GM21576 (cell line): ENCODE measurements around the gene TMCC2.
"Not testable (repeated sequence)": the region's sequence is repeated elsewhere in the genome, so short reads cannot be mapped to it uniquely, and the experiment has no call there.

Source experiments
- ATAC-seq: cut with Tn5 transposase; IDR thresholded peaks from one replicate; pipeline ENCODE4 v1.9.1; 2021; ENCODE audit warnings: mild to moderate bottlenecking, moderate library complexity; ENCODE audit not compliant: unreplicated experiment

The TMCC2 gene

DNA sequence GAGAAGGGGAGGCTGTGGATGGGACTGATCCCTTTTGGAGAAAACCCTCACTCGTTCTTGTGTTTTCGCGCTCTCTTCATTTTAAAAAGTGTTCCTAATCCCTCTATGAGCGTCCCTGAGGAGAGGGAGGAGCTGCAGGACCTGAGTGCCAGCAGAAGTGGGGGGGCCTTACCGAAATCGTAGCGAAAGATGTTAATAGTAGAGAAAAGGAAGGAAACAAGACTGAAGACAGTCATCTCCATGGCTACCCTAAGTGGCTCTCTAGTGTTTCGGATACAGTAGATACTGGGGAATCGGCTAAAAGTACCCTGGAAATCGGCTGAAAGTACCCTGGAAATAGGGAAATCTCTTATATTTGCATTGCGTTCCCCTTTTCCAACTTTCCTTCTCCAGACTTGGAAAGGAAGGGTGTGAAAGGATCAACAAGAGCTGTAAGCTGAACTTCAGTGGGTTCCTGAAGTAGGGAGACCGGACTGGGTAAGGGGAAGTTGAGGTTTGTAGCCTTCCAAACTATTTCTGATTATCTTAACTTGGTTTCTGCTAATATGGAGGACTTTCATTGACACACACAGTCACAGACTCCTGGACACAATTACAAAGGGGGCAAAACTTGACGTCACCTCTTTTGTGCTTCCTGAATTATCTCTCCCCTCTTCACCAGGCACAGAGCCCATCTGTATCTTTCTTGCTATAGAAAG, 15.8 kb upstream of the TMCC2 start:
- peak; percentile 20 for ATAC-seq

DNA sequence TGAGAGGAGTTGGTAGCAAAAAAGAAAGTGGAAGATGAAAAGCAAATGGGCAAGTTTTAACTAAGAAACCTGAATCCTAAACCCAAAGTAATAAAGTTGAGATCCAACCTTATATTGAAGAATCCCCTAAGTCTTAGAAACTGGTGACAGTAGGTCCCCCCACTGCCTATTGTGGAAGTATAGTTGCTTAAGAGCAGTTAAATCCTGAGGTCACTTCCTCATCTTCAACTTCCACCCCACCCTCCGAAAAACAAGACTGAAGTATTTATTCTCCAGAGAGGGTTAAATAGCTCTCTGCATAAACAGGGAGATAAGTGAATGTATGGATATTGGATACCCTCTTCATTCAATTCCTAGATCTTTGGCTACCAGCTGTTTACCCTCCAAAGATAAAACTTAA, 13.0 kb upstream of the TMCC2 start:
- ATAC-seq = no peak

DNA sequence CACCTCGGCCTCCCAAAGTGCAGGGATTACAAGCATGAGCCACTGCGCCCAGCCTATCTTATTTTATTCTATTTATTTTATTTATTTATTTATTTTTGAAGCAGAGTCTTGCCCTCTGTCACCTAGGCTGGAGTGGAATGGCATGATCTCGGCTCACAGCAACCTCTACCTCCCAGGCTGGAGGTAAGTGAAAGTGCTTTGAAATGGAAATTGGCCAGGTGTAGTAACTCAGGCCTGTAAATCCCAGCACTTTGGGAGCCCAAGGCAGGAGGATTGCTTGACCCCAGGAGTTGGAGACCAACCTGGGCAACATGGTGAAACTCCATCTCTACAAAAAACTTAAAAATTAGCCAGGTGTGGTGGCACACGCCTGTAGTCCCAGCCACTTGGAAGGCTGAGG, 11.2 kb upstream of the TMCC2 start:
- no peak for ATAC-seq

- no peak for ATAC-seq
Observed at GRCh38 chr1:205217418-205217817, 10.3 kb upstream of the TMCC2 start.

- ATAC-seq = no peak
Observed at GRCh38 chr1:205220421-205220820, 7.3 kb upstream of the TMCC2 start.

GRCh38 chr1:205224736-205225135, 3.0 kb upstream of the TMCC2 start:
- no peak for ATAC-seq

DNA sequence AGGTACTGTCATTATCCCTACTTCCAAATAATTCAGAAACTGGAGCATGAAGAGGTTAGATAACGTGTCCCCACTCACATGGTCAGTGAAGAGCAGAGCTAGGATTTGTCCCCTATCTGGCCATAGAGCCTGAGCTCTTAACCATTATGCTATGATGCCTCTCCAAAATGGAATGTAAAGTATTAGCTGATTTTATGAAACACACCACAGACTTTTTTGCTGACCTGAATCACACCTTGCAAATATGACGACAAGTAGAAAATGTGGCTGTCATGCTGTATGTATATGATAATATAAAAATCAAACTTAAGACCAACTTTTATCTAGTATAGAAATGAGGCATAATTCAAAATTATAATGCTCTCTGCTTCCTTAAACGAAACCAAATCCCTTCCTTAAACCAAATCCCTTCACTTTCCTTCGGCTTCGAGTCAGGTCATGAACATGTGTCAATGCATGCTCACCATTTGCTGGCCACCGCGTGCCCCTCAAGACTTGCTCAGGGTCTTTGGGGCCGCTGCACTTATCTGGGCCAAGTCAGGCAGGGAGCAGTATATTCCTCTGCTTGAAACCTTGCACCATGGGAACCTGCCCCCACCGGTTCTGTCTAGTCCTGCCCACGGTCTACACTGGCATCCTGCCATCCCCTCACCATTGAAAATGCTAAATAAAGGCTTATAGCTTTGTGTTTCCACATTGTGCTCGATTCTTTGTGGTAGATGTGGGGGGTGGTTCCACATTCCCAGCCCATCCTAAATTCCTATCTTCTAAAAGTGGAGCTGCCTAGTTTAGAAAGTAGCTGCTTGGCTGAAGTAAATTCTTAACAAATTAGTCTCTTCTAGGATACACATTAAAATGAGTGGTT, 1.6 kb upstream of the TMCC2 start:
- no peak for ATAC-seq

GRCh38 chr1:205226868-205227583, 720 bp upstream of the TMCC2 start:
- no peak for ATAC-seq

DNA sequence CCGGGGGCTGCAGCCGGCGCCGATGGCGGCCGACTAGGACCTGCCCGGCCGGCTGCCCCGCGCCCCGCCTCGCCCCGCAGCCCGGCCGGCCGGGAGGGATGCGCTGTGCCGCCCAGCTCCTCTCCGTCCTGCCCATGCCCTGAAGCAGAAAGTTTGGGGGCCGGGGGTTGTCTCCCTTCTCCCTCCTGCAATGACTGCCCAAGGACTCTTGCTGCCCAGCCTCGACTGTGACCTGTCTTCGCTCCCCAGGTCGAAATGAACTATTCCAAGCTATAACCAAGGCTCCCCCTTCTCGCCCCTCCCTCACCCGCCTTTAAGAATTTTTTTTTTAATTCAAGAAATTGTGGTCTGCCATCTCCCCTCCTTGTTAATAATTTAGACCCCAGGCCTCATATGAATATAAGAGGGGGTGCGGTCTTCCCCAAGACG, 361 bp downstream of the TMCC2 start:
- ATAC-seq = no peak

DNA sequence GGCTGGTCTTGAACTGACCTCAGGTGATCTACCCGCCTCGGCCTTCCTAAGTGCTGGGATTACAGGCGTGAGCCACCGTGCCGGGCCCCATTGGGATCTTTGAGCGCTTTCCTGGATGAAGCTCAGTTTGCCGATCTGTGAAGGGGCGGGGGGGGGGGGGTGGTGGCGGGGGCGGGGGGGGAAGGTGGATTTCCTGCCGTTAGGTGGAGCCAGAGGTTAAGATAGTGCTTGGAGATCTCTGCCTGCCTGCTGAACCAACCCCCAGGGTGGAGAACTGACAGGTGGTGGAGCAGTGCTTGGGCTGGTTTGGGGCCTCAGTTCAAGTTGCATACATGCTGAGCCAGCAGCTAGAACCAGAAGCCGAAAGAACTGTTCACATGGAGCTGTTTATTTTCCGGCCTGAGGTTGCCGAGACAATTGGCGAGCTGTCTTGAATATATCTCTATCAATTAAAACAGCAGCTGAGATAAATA, 1.7 kb downstream of the TMCC2 start:
- ATAC-seq = no peak

DNA sequence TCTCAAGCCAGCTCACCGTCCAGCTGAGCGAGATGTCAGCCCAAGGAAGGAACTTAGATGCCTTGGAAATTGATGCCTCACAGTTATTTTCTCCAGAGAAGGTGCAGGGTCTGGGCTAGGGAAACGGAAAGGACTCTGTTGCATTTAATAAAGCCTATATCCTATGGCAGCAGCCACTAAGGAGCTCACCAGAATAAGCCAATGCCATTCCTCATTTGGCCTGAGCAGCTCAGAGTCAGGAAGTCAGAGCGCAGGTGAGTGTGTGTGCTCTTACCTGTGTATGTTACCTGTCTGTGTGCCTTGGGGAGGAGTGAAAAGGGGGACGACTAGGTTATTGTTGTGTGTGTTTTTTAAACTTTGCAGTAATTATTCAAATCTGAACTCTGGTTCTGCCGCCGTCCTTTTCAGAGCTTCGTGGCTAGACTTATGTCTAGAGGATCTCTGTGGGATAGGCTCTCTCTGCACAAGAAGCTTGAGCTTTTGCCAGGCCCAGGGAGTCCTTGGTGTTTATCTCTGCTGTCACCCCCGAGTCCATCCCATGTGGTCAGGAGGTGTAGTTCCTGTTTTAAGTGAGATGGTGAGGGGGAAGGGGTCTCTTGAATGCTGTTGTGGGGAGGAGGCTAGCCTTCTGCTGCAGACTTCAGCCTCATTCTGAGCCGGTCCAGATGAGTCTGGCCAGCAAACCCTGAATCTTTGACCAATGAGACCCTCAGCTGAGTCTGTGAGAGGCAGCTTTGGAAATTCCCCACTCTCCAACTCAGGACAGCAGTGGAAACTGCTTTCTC, 2.4 kb downstream of the TMCC2 start:
- no peak for ATAC-seq

GRCh38 chr1:205230982-205231381, 3.2 kb downstream of the TMCC2 start:
- no peak for ATAC-seq

DNA sequence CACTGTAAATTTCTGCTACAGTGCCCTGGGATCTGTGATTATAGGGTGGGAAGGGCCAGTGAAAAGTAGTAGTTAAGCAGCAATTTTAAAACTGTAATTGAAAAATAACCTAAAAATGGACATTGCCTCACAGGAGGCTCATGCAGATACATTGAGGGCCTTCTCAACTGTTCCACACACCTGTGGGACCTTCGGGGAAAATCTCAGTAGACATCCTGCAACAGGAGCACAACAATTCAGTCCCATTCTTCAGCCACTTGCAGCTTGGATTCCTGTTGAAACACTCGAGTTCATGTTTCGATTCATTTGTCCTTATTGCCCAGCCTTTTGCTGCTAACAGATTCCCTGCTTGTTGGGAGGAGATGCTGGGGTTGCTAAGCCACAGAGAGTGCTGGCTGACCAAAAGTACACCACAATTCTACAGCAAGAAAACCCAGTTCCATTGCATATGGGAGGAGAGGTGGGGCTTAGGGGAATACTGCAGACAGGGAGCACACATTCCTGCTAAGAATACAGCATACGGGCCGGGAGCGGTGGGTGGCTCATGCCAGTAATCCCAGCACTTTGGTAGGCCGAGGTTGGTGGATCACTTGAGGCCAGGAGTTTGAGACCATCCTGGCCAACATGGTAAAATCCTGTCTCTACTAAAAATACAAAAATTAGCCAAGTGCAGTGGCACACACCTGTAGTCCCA, 4.5 kb downstream of the TMCC2 start:
- no peak for ATAC-seq

DNA sequence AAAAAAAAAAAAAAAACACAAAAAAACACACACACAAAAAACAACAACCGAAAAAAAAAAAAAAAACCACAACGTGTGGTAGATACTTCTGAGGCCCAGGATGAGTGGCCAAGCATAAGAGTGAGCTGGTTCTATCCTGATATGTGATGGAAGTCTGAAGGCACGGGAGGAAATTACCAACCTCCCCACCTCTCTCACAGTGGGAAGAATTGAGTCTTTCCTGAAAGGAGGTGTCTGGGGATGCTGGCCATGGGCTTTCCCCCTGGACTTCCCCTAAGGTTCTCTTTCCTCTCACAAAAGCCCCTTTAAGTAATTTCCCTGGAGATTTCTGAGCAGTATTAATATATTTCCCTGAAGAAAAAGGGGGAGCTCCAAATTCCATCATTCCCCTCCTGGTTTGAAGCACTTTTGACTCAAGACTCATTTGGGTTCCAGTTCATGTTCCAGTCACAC, 5.2 kb downstream of the TMCC2 start:
- ATAC-seq = no peak

GRCh38 chr1:205233986-205234385, 6.2 kb downstream of the TMCC2 start:
- ATAC-seq = not testable (repeated sequence)

DNA sequence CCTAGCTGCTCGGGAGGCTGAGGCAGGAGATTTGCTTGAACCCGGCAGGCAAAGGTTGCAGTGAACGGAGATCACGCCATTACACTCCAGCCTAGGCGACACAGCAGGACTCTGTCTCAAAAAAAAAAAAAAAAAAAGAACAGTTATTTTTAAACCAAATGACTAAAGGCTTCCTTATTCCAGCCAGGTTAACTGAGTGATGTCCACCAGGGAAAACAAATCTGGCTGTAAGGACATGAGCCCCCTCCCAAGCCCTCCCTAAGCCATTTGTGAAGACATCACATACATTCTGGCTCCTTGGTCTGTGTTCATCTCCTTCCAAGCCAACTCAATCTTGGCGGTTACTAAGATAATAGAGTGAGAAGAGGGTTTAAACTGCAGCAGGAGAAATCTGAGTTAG, 8.2 kb downstream of the TMCC2 start:
- ATAC-seq = no peak

DNA sequence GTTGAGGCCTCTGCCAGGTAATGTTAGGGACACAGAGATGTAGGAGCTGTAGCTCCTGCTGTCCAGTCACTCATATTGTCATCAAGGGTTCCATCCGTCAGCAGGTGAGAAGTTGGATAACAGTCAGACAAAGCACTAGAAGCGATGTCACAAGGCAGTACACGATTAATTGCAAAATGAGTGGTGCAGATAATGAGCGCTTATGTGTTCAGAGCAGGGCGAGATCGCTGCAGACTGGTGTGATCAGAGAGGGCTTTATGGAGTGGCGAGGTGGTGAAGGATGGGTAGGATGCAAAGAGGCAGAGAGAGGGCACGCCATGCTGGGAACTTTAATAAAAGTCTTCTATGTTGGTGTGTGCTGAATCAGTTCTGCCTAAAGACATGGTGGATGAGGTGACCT, 8.8 kb downstream of the TMCC2 start:
- no peak for ATAC-seq

- no peak for ATAC-seq
Observed at GRCh38 chr1:205236951-205237475, 9.3 kb downstream of the TMCC2 start.

GRCh38 chr1:205237526-205238484, 10.1 kb downstream of the TMCC2 start:
- no peak for ATAC-seq
